HEK293 (cell line): ENCODE data around the gene EIF4ENIF1.

Experiments used
- CTCF ChIP-seq: fragments of 450-650 bp; formaldehyde crosslinking; IDR thresholded peaks from 2 replicates; pipeline ENCODE4 v1.5.1; 2016; ENCODE audit warnings: missing biosample characterization, missing genetic modification characterization
- HOXA7 ChIP-seq: sonication (generic); formaldehyde crosslinking; IDR thresholded peaks from 2 replicates; pipeline ENCODE4 v1.8.1; 2022; ENCODE audit warnings: missing genetic modification reagents, borderline replicate concordance
- TCF7L2 ChIP-seq: IDR thresholded peaks from 2 replicates; pipeline ENCODE4 v1.6.1; 2011; ENCODE audit warnings: low read depth, mild to moderate bottlenecking, inconsistent platforms, low read length, moderate library complexity, borderline replicate concordance
- ZFP41 ChIP-seq: fragments of 450-650 bp; formaldehyde crosslinking; IDR thresholded peaks from 2 replicates; pipeline ENCODE4 v1.5.1; 2016; ENCODE audit warnings: missing biosample characterization, missing genetic modification characterization, borderline replicate concordance
- ZNF24 ChIP-seq: fragments of 450-650 bp; formaldehyde crosslinking; IDR thresholded peaks from 2 replicates; pipeline ENCODE4 v1.5.1; 2016; ENCODE audit warnings: missing biosample characterization, missing genetic modification characterization
- ZNF362 ChIP-seq: fragments of 450-650 bp; formaldehyde crosslinking; IDR thresholded peaks from 2 replicates; pipeline ENCODE4 v1.5.1; 2016; ENCODE audit warnings: missing biosample characterization, missing genetic modification characterization
- ZNF366 ChIP-seq: fragments of 450-650 bp; formaldehyde crosslinking; conservative IDR thresholded peaks from 2 replicates; pipeline ENCODE4 v1.5.1; 2016; ENCODE audit warnings: missing biosample characterization, missing genetic modification characterization
- ZNF670 ChIP-seq: fragments of 450-650 bp; formaldehyde crosslinking; IDR thresholded peaks from 2 replicates; pipeline ENCODE4 v1.5.1; 2016; ENCODE audit warnings: missing biosample characterization, missing genetic modification characterization, low read depth
- TF ChIP-seq, protein P1 (sequence below): fragments of 450-650 bp; formaldehyde crosslinking; IDR thresholded peaks from 2 replicates; pipeline ENCODE4 v1.5.1; 2016; ENCODE audit warnings: missing biosample characterization, missing genetic modification characterization
- TF ChIP-seq, protein P2 (sequence below): fragments of 450-650 bp; formaldehyde crosslinking; IDR thresholded peaks from 2 replicates; pipeline ENCODE4 v1.5.1; 2016; ENCODE audit warnings: missing biosample characterization, missing genetic modification characterization, low read depth

GRCh38 chr22:31445642-31446041 is 44.0 kb downstream of the EIF4ENIF1 start:
- TF ChIP-seq TCF7L2 (no peak), CTCF (tag by site-specific recombination) (no peak), HOXA7 (CRISPR knock-in tag) (no peak), ZNF366 (tag by site-specific recombination) (no peak), ZFP41 (tag by site-specific recombination) (no peak), ZNF362 (no peak), ZNF24 (no peak), ZNF670 (tag by site-specific recombination) (no peak)
- TF ChIP-seq, protein P1, sequence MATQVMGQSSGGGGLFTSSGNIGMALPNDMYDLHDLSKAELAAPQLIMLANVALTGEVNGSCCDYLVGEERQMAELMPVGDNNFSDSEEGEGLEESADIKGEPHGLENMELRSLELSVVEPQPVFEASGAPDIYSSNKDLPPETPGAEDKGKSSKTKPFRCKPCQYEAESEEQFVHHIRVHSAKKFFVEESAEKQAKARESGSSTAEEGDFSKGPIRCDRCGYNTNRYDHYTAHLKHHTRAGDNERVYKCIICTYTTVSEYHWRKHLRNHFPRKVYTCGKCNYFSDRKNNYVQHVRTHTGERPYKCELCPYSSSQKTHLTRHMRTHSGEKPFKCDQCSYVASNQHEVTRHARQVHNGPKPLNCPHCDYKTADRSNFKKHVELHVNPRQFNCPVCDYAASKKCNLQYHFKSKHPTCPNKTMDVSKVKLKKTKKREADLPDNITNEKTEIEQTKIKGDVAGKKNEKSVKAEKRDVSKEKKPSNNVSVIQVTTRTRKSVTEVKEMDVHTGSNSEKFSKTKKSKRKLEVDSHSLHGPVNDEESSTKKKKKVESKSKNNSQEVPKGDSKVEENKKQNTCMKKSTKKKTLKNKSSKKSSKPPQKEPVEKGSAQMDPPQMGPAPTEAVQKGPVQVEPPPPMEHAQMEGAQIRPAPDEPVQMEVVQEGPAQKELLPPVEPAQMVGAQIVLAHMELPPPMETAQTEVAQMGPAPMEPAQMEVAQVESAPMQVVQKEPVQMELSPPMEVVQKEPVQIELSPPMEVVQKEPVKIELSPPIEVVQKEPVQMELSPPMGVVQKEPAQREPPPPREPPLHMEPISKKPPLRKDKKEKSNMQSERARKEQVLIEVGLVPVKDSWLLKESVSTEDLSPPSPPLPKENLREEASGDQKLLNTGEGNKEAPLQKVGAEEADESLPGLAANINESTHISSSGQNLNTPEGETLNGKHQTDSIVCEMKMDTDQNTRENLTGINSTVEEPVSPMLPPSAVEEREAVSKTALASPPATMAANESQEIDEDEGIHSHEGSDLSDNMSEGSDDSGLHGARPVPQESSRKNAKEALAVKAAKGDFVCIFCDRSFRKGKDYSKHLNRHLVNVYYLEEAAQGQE (tag by site-specific recombination) = no peak
- TF ChIP-seq, protein P2, sequence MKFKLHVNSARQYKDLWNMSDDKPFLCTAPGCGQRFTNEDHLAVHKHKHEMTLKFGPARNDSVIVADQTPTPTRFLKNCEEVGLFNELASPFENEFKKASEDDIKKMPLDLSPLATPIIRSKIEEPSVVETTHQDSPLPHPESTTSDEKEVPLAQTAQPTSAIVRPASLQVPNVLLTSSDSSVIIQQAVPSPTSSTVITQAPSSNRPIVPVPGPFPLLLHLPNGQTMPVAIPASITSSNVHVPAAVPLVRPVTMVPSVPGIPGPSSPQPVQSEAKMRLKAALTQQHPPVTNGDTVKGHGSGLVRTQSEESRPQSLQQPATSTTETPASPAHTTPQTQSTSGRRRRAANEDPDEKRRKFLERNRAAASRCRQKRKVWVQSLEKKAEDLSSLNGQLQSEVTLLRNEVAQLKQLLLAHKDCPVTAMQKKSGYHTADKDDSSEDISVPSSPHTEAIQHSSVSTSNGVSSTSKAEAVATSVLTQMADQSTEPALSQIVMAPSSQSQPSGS = no peak
